ENCODE data around the gene ADAM30.

The ADAM30 gene

DNA sequence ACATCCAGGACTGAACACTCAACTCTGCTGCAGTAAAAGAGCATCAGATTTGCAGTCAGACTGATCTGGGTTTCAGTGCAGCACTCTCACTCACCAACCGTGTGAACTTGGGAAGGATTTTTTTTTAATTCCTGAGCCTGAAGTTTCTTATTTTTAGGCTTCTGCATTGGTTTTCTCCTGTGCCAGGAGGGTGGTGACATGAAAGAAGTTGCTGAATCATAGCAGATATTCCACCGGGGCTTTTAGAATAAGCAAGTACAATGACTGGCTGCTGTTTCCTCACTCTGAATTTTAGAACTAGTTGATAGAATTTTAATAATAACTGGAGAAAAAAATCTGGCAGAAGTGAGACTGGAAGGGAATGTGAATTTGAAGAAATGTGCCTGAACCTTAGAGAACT, 11.6 kb downstream of the ADAM30 start:
- Histone ChIP-seq H3K9me3 (ENCODE audit: control insufficient read depth, insufficient read depth, low read depth, low read length) (no peaks in the 10 kb centered on the region), H3K4me1 (ENCODE audit: control insufficient read depth, insufficient read depth, low read length) (no peaks in the 10 kb centered on the region), H3K27ac (ENCODE audit: extremely low read depth, low read depth, low read length) (no peak overlapping the region), H3K4me3 (ENCODE audit: low read depth, low read length) (no peak overlapping the region), H3K36me3 (ENCODE audit: control insufficient read depth in 2 of 2, insufficient read depth in 1 of 2, low read length in 2 of 2) (no peaks in the 10 kb centered on the region)
- POLR2A ChIA-PET = no interaction called here
- TF ChIP-seq, protein P1, sequence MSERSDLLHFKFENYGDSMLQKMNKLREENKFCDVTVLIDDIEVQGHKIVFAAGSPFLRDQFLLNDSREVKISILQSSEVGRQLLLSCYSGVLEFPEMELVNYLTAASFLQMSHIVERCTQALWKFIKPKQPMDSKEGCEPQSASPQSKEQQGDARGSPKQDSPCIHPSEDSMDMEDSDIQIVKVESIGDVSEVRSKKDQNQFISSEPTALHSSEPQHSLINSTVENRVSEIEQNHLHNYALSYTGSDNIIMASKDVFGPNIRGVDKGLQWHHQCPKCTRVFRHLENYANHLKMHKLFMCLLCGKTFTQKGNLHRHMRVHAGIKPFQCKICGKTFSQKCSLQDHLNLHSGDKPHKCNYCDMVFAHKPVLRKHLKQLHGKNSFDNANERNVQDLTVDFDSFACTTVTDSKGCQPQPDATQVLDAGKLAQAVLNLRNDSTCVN (tag by site-specific recombination; optimal IDR thresholded peaks at IDR 0.05) = no peak
- TF ChIP-seq ZNF202 (tag by site-specific recombination; IDR thresholded peaks at IDR 0.05; ENCODE audit: borderline replicate concordance) = no peak
- no peak for TF ChIP-seq REPIN1 (tag by site-specific recombination; IDR thresholded peaks at IDR 0.05; ENCODE audit: low read depth)
- TF ChIP-seq ZNF473 (tag by site-specific recombination; IDR thresholded peaks at IDR 0.05) = no peak
- no peak for TF ChIP-seq ZXDB (tag by site-specific recombination; IDR thresholded peaks at IDR 0.05)
- TF ChIP-seq, protein P2, sequence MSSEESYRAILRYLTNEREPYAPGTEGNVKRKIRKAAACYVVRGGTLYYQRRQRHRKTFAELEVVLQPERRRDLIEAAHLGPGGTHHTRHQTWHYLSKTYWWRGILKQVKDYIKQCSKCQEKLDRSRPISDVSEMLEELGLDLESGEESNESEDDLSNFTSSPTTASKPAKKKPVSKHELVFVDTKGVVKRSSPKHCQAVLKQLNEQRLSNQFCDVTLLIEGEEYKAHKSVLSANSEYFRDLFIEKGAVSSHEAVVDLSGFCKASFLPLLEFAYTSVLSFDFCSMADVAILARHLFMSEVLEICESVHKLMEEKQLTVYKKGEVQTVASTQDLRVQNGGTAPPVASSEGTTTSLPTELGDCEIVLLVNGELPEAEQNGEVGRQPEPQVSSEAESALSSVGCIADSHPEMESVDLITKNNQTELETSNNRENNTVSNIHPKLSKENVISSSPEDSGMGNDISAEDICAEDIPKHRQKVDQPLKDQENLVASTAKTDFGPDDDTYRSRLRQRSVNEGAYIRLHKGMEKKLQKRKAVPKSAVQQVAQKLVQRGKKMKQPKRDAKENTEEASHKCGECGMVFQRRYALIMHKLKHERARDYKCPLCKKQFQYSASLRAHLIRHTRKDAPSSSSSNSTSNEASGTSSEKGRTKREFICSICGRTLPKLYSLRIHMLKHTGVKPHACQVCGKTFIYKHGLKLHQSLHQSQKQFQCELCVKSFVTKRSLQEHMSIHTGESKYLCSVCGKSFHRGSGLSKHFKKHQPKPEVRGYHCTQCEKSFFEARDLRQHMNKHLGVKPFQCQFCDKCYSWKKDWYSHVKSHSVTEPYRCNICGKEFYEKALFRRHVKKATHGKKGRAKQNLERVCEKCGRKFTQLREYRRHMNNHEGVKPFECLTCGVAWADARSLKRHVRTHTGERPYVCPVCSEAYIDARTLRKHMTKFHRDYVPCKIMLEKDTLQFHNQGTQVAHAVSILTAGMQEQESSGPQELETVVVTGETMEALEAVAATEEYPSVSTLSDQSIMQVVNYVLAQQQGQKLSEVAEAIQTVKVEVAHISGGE (tag by site-specific recombination; conservative IDR thresholded peaks at IDR 0.05; ENCODE audit: low read depth) = no peak
- CTCF ChIA-PET = interaction anchor here (0.6 to 2.6 kb wide), 3 partner anchors 15 to 135 kb away, joined by 3 to 11 read pairs (median 6); no protein-coding TSS in a partner anchor

DNA sequence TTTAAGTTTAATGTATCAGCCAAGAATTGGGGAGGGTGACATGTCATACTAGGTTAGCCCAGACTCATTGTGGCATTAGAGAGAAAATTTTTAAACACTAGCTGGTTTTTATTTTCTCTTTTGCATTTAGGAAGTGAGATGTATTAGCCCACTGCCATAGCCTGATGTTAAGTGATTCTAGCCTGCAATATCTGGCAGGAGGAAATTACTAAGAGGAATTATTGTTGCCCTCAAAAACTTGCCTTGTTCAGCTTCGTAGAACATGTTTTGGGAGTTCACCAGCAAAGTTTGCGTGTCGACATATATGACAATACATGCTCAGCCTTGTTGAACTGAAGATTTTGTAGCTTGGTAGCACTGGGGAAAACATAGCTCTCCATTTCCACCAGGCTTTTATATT, 12.5 kb downstream of the ADAM30 start:
- POLR2A ChIA-PET = interaction anchor here (0.6 kb wide), 1 partner anchor 142 kb away, joined by 3 read pairs; no protein-coding TSS in a partner anchor
- H3K4me1 ChIP-seq (ENCODE audit: control insufficient read depth, insufficient read depth, low read length) = no peaks in the 10 kb centered on the region
- no peak overlapping the region for H3K27ac ChIP-seq (ENCODE audit: extremely low read depth, low read depth, low read length)
- no peaks in the 10 kb centered on the region for H3K9me3 ChIP-seq (ENCODE audit: control insufficient read depth, insufficient read depth, low read depth, low read length)
- CTCF ChIA-PET = interaction anchor here (0.7 to 2.6 kb wide), 5 partner anchors 10 to 139 kb away, joined by 3 to 11 read pairs (median 3); no protein-coding TSS in a partner anchor
- no peaks in the 10 kb centered on the region for H3K36me3 ChIP-seq (ENCODE audit: control insufficient read depth in 2 of 2, insufficient read depth in 1 of 2, low read length in 2 of 2)
- no peak overlapping the region for H3K4me3 ChIP-seq (ENCODE audit: low read depth, low read length)
- TF ChIP-seq, protein P3, sequence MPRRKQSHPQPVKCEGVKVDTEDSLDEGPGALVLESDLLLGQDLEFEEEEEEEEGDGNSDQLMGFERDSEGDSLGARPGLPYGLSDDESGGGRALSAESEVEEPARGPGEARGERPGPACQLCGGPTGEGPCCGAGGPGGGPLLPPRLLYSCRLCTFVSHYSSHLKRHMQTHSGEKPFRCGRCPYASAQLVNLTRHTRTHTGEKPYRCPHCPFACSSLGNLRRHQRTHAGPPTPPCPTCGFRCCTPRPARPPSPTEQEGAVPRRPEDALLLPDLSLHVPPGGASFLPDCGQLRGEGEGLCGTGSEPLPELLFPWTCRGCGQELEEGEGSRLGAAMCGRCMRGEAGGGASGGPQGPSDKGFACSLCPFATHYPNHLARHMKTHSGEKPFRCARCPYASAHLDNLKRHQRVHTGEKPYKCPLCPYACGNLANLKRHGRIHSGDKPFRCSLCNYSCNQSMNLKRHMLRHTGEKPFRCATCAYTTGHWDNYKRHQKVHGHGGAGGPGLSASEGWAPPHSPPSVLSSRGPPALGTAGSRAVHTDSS (tag by site-specific recombination; IDR thresholded peaks at IDR 0.05) = no peak
- TF ChIP-seq TRIM28 (IDR thresholded peaks at IDR 0.05; ENCODE audit: borderline replicate concordance, low read length) (no peak), ZNF416 (tag by site-specific recombination; IDR thresholded peaks at IDR 0.05) (no peak), ZNF48 (tag by site-specific recombination; IDR thresholded peaks at IDR 0.05) (no peak), ZNF433 (tag by site-specific recombination; IDR thresholded peaks at IDR 0.05; ENCODE audit: low read depth) (no peak), ZNF221 (tag by site-specific recombination; IDR thresholded peaks at IDR 0.05; ENCODE audit: borderline replicate concordance) (no peak), ZBTB8A (tag by site-specific recombination; IDR thresholded peaks at IDR 0.05) (no peak), MZF1 (tag by site-specific recombination; IDR thresholded peaks at IDR 0.05; ENCODE audit: borderline replicate concordance) (no peak), ZEB2 (tag by site-specific recombination; IDR thresholded peaks at IDR 0.05) (no peak), ZNF626 (tag by site-specific recombination; IDR thresholded peaks at IDR 0.05) (no peak), ZBTB20 (tag by site-specific recombination; IDR thresholded peaks at IDR 0.05) (no peak)
- TF ChIP-seq, protein P4, sequence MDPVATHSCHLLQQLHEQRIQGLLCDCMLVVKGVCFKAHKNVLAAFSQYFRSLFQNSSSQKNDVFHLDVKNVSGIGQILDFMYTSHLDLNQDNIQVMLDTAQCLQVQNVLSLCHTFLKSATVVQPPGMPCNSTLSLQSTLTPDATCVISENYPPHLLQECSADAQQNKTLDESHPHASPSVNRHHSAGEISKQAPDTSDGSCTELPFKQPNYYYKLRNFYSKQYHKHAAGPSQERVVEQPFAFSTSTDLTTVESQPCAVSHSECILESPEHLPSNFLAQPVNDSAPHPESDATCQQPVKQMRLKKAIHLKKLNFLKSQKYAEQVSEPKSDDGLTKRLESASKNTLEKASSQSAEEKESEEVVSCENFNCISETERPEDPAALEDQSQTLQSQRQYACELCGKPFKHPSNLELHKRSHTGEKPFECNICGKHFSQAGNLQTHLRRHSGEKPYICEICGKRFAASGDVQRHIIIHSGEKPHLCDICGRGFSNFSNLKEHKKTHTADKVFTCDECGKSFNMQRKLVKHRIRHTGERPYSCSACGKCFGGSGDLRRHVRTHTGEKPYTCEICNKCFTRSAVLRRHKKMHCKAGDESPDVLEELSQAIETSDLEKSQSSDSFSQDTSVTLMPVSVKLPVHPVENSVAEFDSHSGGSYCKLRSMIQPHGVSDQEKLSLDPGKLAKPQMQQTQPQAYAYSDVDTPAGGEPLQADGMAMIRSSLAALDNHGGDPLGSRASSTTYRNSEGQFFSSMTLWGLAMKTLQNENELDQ (tag by site-specific recombination; IDR thresholded peaks at IDR 0.05; ENCODE audit: low read depth) = no peak
- TF ChIP-seq, protein P5, sequence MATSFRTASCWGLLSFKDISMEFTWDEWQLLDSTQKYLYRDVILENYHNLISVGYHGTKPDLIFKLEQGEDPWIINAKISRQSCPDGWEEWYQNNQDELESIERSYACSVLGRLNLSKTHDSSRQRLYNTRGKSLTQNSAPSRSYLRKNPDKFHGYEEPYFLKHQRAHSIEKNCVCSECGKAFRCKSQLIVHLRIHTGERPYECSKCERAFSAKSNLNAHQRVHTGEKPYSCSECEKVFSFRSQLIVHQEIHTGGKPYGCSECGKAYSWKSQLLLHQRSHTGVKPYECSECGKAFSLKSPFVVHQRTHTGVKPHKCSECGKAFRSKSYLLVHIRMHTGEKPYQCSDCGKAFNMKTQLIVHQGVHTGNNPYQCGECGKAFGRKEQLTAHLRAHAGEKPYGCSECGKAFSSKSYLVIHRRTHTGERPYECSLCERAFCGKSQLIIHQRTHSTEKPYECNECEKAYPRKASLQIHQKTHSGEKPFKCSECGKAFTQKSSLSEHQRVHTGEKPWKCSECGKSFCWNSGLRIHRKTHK (tag by site-specific recombination; IDR thresholded peaks at IDR 0.05) = no peak
- TF ChIP-seq, protein P6, sequence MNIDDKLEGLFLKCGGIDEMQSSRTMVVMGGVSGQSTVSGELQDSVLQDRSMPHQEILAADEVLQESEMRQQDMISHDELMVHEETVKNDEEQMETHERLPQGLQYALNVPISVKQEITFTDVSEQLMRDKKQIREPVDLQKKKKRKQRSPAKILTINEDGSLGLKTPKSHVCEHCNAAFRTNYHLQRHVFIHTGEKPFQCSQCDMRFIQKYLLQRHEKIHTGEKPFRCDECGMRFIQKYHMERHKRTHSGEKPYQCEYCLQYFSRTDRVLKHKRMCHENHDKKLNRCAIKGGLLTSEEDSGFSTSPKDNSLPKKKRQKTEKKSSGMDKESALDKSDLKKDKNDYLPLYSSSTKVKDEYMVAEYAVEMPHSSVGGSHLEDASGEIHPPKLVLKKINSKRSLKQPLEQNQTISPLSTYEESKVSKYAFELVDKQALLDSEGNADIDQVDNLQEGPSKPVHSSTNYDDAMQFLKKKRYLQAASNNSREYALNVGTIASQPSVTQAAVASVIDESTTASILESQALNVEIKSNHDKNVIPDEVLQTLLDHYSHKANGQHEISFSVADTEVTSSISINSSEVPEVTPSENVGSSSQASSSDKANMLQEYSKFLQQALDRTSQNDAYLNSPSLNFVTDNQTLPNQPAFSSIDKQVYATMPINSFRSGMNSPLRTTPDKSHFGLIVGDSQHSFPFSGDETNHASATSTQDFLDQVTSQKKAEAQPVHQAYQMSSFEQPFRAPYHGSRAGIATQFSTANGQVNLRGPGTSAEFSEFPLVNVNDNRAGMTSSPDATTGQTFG (tag by site-specific recombination; IDR thresholded peaks at IDR 0.05; ENCODE audit: borderline replicate concordance) = no peak

All from HEK293 (cell line).